Esophagus muscularis mucosa (tissue), 3 donors: Measurements from ENCODE around the gene CHRM5.

Source experiments
- CTCF ChIP-seq, 3 experiments: fragments of 200-600 bp in 2 of 3; fragments of 450-650 bp in 1 of 3; sonication (generic) in 2 of 3; IDR thresholded peaks; one replicate each; pipeline ENCODE4 v1.5.1; 2017 to 2019; ENCODE audit warnings: antibody characterized with exemption in 3 of 3, mild to moderate bottlenecking in 2 of 3, moderate library complexity in 1 of 3
- EP300 ChIP-seq: sonication (generic); formaldehyde crosslinking; IDR thresholded peaks from one replicate; pipeline ENCODE4 v1.6.1; 2017; ENCODE audit warnings: antibody characterized with exemption

- TF ChIP-seq CTCF (IDR thresholded peaks at IDR 0.05) (no peak), EP300 (no peak)
Observed at GRCh38 chr15:34078900-34079299, 110.6 kb downstream of the CHRM5 start.
